NB4 (cell line): ENCODE measurements around the gene MYO7B.

Experiments
- DNase-seq: peaks from one replicate; pipeline ENCODE4 v3.0.0; 2010; ENCODE audit warnings: low read depth
- H3K4me3 ChIP-seq: one replicate; pipeline ENCODE4 v1.5.1; 2011; ENCODE audit warnings: mild to moderate bottlenecking, low read depth, low read length, moderate library complexity
- CTCF ChIP-seq: IDR thresholded peaks from one replicate; pipeline ENCODE4 v1.5.1; 2012; ENCODE audit warnings: low read depth, low read length
- MAX ChIP-seq: IDR thresholded peaks from 2 replicates; pipeline ENCODE4 v1.6.1; 2011; ENCODE audit warnings: low read depth, low read length
- MYC ChIP-seq: IDR thresholded peaks from 2 replicates; pipeline ENCODE4 v1.6.1; 2011; ENCODE audit warnings: low read depth, low read length
- POLR2A ChIP-seq: IDR thresholded peaks from 2 replicates; pipeline ENCODE4 v1.6.1; 2011; ENCODE audit warnings: mild to moderate bottlenecking; ENCODE audit not compliant: insufficient read length; ENCODE audit errors: extremely low read depth

Gene MYO7B

GRCh38 chr2:127573771-127574170 is 38.3 kb downstream of the MYO7B start:
- DNase-seq = no peak
- H3K4me3 ChIP-seq = no peak overlapping the region
- no peak for TF ChIP-seq POLR2A
- no peak for TF ChIP-seq MYC
- TF ChIP-seq CTCF = no peak
- no peak for TF ChIP-seq MAX

- no peak overlapping the region for H3K4me3 ChIP-seq
- no peak for DNase-seq
- no peak for TF ChIP-seq CTCF
- TF ChIP-seq MAX = peak; percentile 45
- TF ChIP-seq POLR2A = no peak
- TF ChIP-seq MYC = no peak
These were observed 39.2 kb downstream of the MYO7B start for GRCh38 chr2:127574656-127575055.

GRCh38 chr2:127575185-127575765 is 39.8 kb downstream of the MYO7B start:
- peak; percentile 49 for DNase-seq
- TF ChIP-seq POLR2A (no peak), CTCF (no peak)
- H3K4me3 ChIP-seq = no peak overlapping the region

GRCh38 chr2:127575941-127576432 is 40.5 kb downstream of the MYO7B start:
- DNase-seq = no peak
- no peak overlapping the region for H3K4me3 ChIP-seq
- TF ChIP-seq MYC = no peak
- TF ChIP-seq POLR2A = no peak
- TF ChIP-seq MAX = no peak
- TF ChIP-seq CTCF = no peak

- TF ChIP-seq POLR2A (no peak), CTCF (no peak), MAX (no peak), MYC (no peak)
- H3K4me3 ChIP-seq = no peak overlapping the region
- DNase-seq = no peak
These were observed 41.1 kb downstream of the MYO7B start for GRCh38 chr2:127576433-127577207.
